IMR-90 (cell line): ENCODE data around the gene PBOV1. TPM values are rescaled to one million over a fixed set of nuclear protein-coding genes. Genes with fewer than 3 reads are reported as not detected.

Experiments used
- ATAC-seq: fragments of 200-7000 bp; cut with Tn5 transposase; 2 replicates; pipeline ENCODE4 v1.9.1; 2020; ENCODE audit warnings: low read depth, mild to moderate bottlenecking, moderate library complexity
- BruUV-seq: library from RNA; stranded (reverse); fragments of 400-500 nt; replicated peaks from 2 replicates; lab custom pipeline; 2021; lab: Mats Ljungman, UMichigan
- CTCF ChIA-PET: fragments of 300-600 bp; formaldehyde crosslinking; extraction: SDS; loops from one replicate; lab custom pipeline; 2021; ENCODE audit warnings: antibody characterized with exemption; lab: Yijun Ruan, JAX
- POLR2A ChIA-PET: fragments of 300-600 bp; sonication (Branson Sonifier 250); formaldehyde crosslinking; loops from one replicate; lab custom pipeline; 2022; ENCODE audit warnings: antibody characterized with exemption; ENCODE audit not compliant: unreplicated experiment; lab: Charles Lee
- DNase-seq: peaks from one replicate; pipeline ENCODE4 v3.0.0; 2013
- H2AFZ ChIP-seq: replicated peaks from 2 replicates; pipeline ENCODE3; 2013; ENCODE audit warnings: low read length, mild to moderate bottlenecking; ENCODE audit not compliant: poor library complexity
- H2AK5ac ChIP-seq: 2 replicates; pipeline ENCODE4 v1.6.1; 2013; ENCODE audit warnings: low read depth, low read length, inconsistent platforms
- H2AK9ac ChIP-seq: replicated peaks from 2 replicates; pipeline ENCODE3; 2013; ENCODE audit warnings: mild to moderate bottlenecking, low read depth, low read length, moderate library complexity; ENCODE audit not compliant: poor library complexity
- H2BK120ac ChIP-seq: 2 replicates; pipeline ENCODE4 v1.6.1; 2013; ENCODE audit warnings: low read depth, low read length, inconsistent platforms
- H2BK15ac ChIP-seq: 3 replicates; pipeline ENCODE4 v1.6.1; 2013; ENCODE audit warnings: low read depth, low read length, inconsistent platforms
- H2BK20ac ChIP-seq: 2 replicates; pipeline ENCODE4 v1.6.1; 2013; ENCODE audit warnings: low read depth, mild to moderate bottlenecking, inconsistent platforms, low read length, moderate library complexity
- H2BK5ac ChIP-seq: 2 replicates; pipeline ENCODE4 v1.6.1; 2013; ENCODE audit warnings: mild to moderate bottlenecking, low read depth, low read length, inconsistent platforms; ENCODE audit not compliant: poor library complexity, severe bottlenecking
- H3K14ac ChIP-seq: replicated peaks from 2 replicates; pipeline ENCODE4 v1.6.1; 2013; ENCODE audit warnings: low read depth, low read length, inconsistent platforms
- H3K18ac ChIP-seq: 2 replicates; pipeline ENCODE4 v1.6.1; 2013; ENCODE audit warnings: low read depth, low read length, control low read depth
- H3K23ac ChIP-seq: 2 replicates; pipeline ENCODE4 v1.6.1; 2013; ENCODE audit warnings: low read depth, low read length, inconsistent platforms
- H3K27ac ChIP-seq: 2 replicates; pipeline ENCODE4 v1.5.1; 2013; ENCODE audit warnings: mild to moderate bottlenecking, control low read depth, low read length; ENCODE audit not compliant: insufficient read depth
- H3K27me3 ChIP-seq: 2 replicates; pipeline ENCODE4 v1.6.1; 2013; ENCODE audit warnings: low read length; ENCODE audit not compliant: control insufficient read depth, insufficient read depth
- H3K36me3 ChIP-seq: 2 replicates; pipeline ENCODE4 v1.6.1; 2013; ENCODE audit warnings: low read length, mixed read lengths; ENCODE audit not compliant: control insufficient read depth, insufficient read depth
- H3K4ac ChIP-seq: 2 replicates; pipeline ENCODE4 v1.6.1; 2013; ENCODE audit warnings: low read depth, low read length, inconsistent platforms
- H3K4me1 ChIP-seq: 2 replicates; pipeline ENCODE4 v1.6.1; 2013; ENCODE audit warnings: low read length, mixed read lengths; ENCODE audit not compliant: control insufficient read depth, insufficient read depth
- H3K4me2 ChIP-seq: 2 replicates; pipeline ENCODE4 v1.6.1; 2013; ENCODE audit warnings: low read depth, mild to moderate bottlenecking, control low read depth, low read length, moderate library complexity
- H3K4me3 ChIP-seq: 2 replicates; pipeline ENCODE4 v1.5.1; 2013; ENCODE audit warnings: low read depth, mild to moderate bottlenecking, control low read depth, low read length, moderate library complexity; ENCODE audit not compliant: insufficient read depth
- H3K56ac ChIP-seq: 2 replicates; pipeline ENCODE4 v1.6.1; 2013; ENCODE audit warnings: low read length, inconsistent platforms; ENCODE audit not compliant: insufficient read depth; ENCODE audit errors: extremely low read depth
- H3K79me1 ChIP-seq, 2 experiments: 2 replicates each; pipeline ENCODE4 v1.6.1; 2013; ENCODE audit warnings: low read length in 2 of 2, inconsistent platforms in 1 of 2, low read depth in 1 of 2
- H3K9ac ChIP-seq: 2 replicates; pipeline ENCODE4 v1.6.1; 2013; ENCODE audit warnings: low read depth, low read length, control low read depth
- H3K9me1 ChIP-seq: 2 replicates; pipeline ENCODE4 v1.6.1; 2013; ENCODE audit warnings: low read length, inconsistent platforms; ENCODE audit not compliant: insufficient read depth
- H3K9me3 ChIP-seq: 2 replicates; pipeline ENCODE4 v1.6.1; 2013; ENCODE audit warnings: low read length; ENCODE audit not compliant: control insufficient read depth, insufficient read depth
- H4K20me1 ChIP-seq: 2 replicates; pipeline ENCODE4 v1.6.1; 2013; ENCODE audit warnings: low read length, inconsistent platforms; ENCODE audit not compliant: insufficient read depth
- H4K5ac ChIP-seq: 2 replicates; pipeline ENCODE4 v1.6.1; 2013; ENCODE audit warnings: mild to moderate bottlenecking, low read depth, low read length, control low read depth
- H4K8ac ChIP-seq, 2 experiments: 2 replicates each; pipeline ENCODE4 v1.6.1; 2013; ENCODE audit warnings: low read depth in 2 of 2, low read length in 2 of 2, control low read depth in 1 of 2, inconsistent platforms in 1 of 2
- H4K91ac ChIP-seq: 2 replicates; pipeline ENCODE4 v1.6.1; 2013; ENCODE audit warnings: low read depth, low read length, inconsistent platforms; ENCODE audit not compliant: insufficient read depth
- CEBPB ChIP-seq: IDR thresholded peaks from 2 replicates; pipeline ENCODE4 v1.6.1; 2012; ENCODE audit warnings: low read depth, low read length, improper control_type of control experiment
- WGBS, 2 experiments: methylation state at CpG; one replicate each; pipeline versions ENCODE4 v1.1.5 to v1.1.7; 2013; ENCODE audit warnings: missing lambda C conversion rate in 2 of 2; ENCODE audit not compliant: insufficient read length in 1 of 2; ENCODE audit errors: extremely low coverage in 2 of 2; 5-methylcytosine and 5-hydroxymethylcytosine counted together
- dilution Hi-C: fragments of 300-500 bp; cut with HindIII; formaldehyde crosslinking; loops from one replicate; pipeline ENCODE4 v1.14.3; 2018; ENCODE audit warnings: low sequenced_read_pairs; ENCODE audit not compliant: unreplicated experiment
- in situ Hi-C: fragments of 300-500 bp; cut with MboI; formaldehyde crosslinking; loops from 3 replicates; pipeline ENCODE4 v1.14.3; 2019; ENCODE audit warnings: low sequenced_read_pairs, inconsistent platforms, mixed read lengths
- intact Hi-C: fragments of 100-400 bp; cut with micrococcal nuclease; formaldehyde crosslinking; loops from 2 replicates; pipeline ENCODE4 v1.10.0; 2022
- polyA plus RNA-seq, 3 experiments: library from polyadenylated mRNA; depleted of rRNA; stranded (reverse); fragments of >200 nt; gene quantifications; 2 replicates each; pipeline ENCODE4 v1.2.3, GENCODE V29; 2012; ENCODE audit warnings: low replicate concordance in 1 of 3
- total RNA-seq: library from RNA; depleted of rRNA; stranded (reverse); fragments of >200 nt; gene quantifications from 2 replicates; pipeline ENCODE4 v1.2.3, GENCODE V29; 2012

Gene PBOV1
- total and polyA plus RNA-seq, 2 of the 4 experiments (the other 2 are of a cell fraction) = not detected

- Histone ChIP-seq H3K4me2 (no peak overlapping the region), H2AK9ac (no peak overlapping the region), H3K4me1 (no peaks in the 10 kb centered on the region), H3K4ac (no peak overlapping the region), H2BK20ac (no peak overlapping the region), H2AFZ (no peak overlapping the region), H3K27ac (no peak overlapping the region), H3K27me3 (peaks cover 3% of the 10 kb centered on the region), H4K8ac (no peak overlapping the region), H3K4me3 (no peak overlapping the region), H3K9me3 (no peaks in the 10 kb centered on the region), H3K23ac (no peak overlapping the region), H3K14ac (no peak overlapping the region), H2BK120ac (no peak overlapping the region), H3K79me1 (no peaks in the 10 kb centered on the region), H3K56ac (no peak overlapping the region), H3K9me1 (no peaks in the 10 kb centered on the region), H4K91ac (no peak overlapping the region), H3K18ac (no peak overlapping the region), H4K20me1 (no peaks in the 10 kb centered on the region), H2AK5ac (no peak overlapping the region), H3K36me3 (no peaks in the 10 kb centered on the region), H2BK5ac (no peak overlapping the region), H4K5ac (no peak overlapping the region), H3K9ac (no peak overlapping the region), H2BK15ac (no peak overlapping the region)
- in situ Hi-C loops (no loop called here), intact Hi-C loops (loop anchor here (5.0 kb wide), 1 partner anchor 99 kb away; no protein-coding TSS in a partner anchor), dilution Hi-C loops (no loop called here)
- TF ChIP-seq CEBPB = no peak
- ATAC-seq = no peak
- no peak for DNase-seq
- POLR2A ChIA-PET = no interaction called here
- BruUV-seq = no TSS peak
- CTCF ChIA-PET = interaction anchor here (0.7 kb wide), 1 partner anchor 12 kb away, joined by 3 read pairs; no protein-coding TSS in a partner anchor
- WGBS, 2 experiments = no CpG with 5 or more reads among the region's 4 CpGs
Observed at GRCh38 chr6:138242987-138243592, 24.8 kb upstream of the PBOV1 start.
